Panc1 (cell line): Measurements from ENCODE around the gene AMT. TPM values are rescaled to one million over a fixed set of nuclear protein-coding genes. Genes with fewer than 3 reads are reported as not detected.

Experiments used
- ATAC-seq: fragments of 200-7000 bp; cut with Tn5 transposase; 2 replicates; pipeline ENCODE4 v1.9.1; 2020; ENCODE audit warnings: mild to moderate bottlenecking, moderate library complexity
- BruUV-seq: library from RNA; stranded (reverse); fragments of 400-500 nt; replicated peaks from 2 replicates; lab custom pipeline; 2021; lab: Mats Ljungman, UMichigan
- CTCF ChIA-PET: fragments of 300-600 bp; sonication (Branson Sonifier 250); formaldehyde crosslinking; loops from one replicate; lab custom pipeline; 2022; ENCODE audit warnings: antibody characterized with exemption; lab: Charles Lee
- POLR2A ChIA-PET: fragments of 300-600 bp; sonication (Branson Sonifier 250); formaldehyde crosslinking; loops from one replicate; lab custom pipeline; 2022; ENCODE audit warnings: antibody characterized with exemption; lab: Charles Lee
- DNase-seq: peaks from one replicate; pipeline ENCODE4 v3.0.0-alpha.2; 2010; ENCODE audit warnings: low read depth, low spot score
- H3K27ac ChIP-seq: 2 replicates; pipeline ENCODE4 v1.5.1; 2011; ENCODE audit warnings: mild to moderate bottlenecking, low read length, inconsistent platforms
- H3K27me3 ChIP-seq: fragments of 200-500 bp; sonication (Bioruptor generic); 2 replicates; pipeline ENCODE4 v1.6.0; 2014; ENCODE audit warnings: low read length, inconsistent platforms; ENCODE audit not compliant: control insufficient read depth, insufficient read depth
- H3K36me3 ChIP-seq: fragments of 200-500 bp; sonication (Bioruptor generic); 2 replicates; pipeline ENCODE4 v1.5.1; 2014; ENCODE audit warnings: inconsistent platforms, mild to moderate bottlenecking, low read length, moderate library complexity; ENCODE audit not compliant: control insufficient read depth, insufficient read depth
- H3K4me1 ChIP-seq: 2 replicates; pipeline ENCODE4 v1.5.1; 2011; ENCODE audit warnings: inconsistent platforms, mild to moderate bottlenecking, low read length, moderate library complexity; ENCODE audit not compliant: control insufficient read depth, insufficient read depth
- H3K4me3 ChIP-seq, 2 experiments: 2 replicates each; pipeline ENCODE4 v1.5.1; 2011 to 2012; ENCODE audit warnings: low read depth in 2 of 2, low read length in 2 of 2, mild to moderate bottlenecking in 2 of 2, inconsistent platforms in 1 of 2, moderate library complexity in 1 of 2
- H3K9me3 ChIP-seq: fragments of 200-500 bp; sonication (Bioruptor generic); 2 replicates; pipeline ENCODE4 v1.5.1; 2014; ENCODE audit warnings: low read depth, mild to moderate bottlenecking, inconsistent platforms, low read length, moderate library complexity; ENCODE audit not compliant: control insufficient read depth, insufficient read depth
- CTCF ChIP-seq: fragments of 450-650 bp; IDR thresholded peaks from 2 replicates; pipeline ENCODE4 v1.5.1; 2017; ENCODE audit warnings: mild to moderate bottlenecking
- POLR2AphosphoS5 ChIP-seq: IDR thresholded peaks from 2 replicates; pipeline ENCODE4 v1.6.1; 2012; ENCODE audit warnings: mild to moderate bottlenecking, low read depth, low read length, moderate library complexity
- REST ChIP-seq, 2 experiments: IDR thresholded peaks; 2 replicates each; pipeline ENCODE4 v1.6.1; 2011 to 2012; ENCODE audit warnings: low read depth in 2 of 2, control low read depth in 1 of 2, low read length in 1 of 2, mild to moderate bottlenecking in 1 of 2, moderate library complexity in 1 of 2; ENCODE audit not compliant: insufficient read depth in 1 of 2
- SIN3A ChIP-seq: IDR thresholded peaks from 2 replicates; pipeline ENCODE4 v1.6.1; 2012; ENCODE audit warnings: low read depth, mild to moderate bottlenecking, low read length, moderate library complexity, borderline replicate concordance; ENCODE audit not compliant: insufficient read depth
- TCF7L2 ChIP-seq: IDR thresholded peaks from 2 replicates; pipeline ENCODE4 v1.6.1; 2011; ENCODE audit warnings: mild to moderate bottlenecking, low read depth, low read length, inconsistent platforms
- in situ Hi-C: cut with HindIII; loops from 2 replicates; pipeline ENCODE4 v1.10.0; 2016; ENCODE audit warnings: low sequenced_read_pairs, low pct_unique_long_range_greater_than_20kb
- intact Hi-C: fragments of 100-400 bp; cut with micrococcal nuclease; formaldehyde crosslinking; loops from one replicate; pipeline ENCODE4 v1.10.0; 2022; ENCODE audit not compliant: unreplicated experiment
- total RNA-seq: library from RNA; stranded (reverse); gene quantifications from one replicate; pipeline ENCODE4 v1.2.1, GENCODE V29; 2021; ENCODE audit not compliant: unreplicated experiment

AMT gene
- total RNA-seq, 1 experiment from 2014 or later: 1.1 TPM

DNA sequence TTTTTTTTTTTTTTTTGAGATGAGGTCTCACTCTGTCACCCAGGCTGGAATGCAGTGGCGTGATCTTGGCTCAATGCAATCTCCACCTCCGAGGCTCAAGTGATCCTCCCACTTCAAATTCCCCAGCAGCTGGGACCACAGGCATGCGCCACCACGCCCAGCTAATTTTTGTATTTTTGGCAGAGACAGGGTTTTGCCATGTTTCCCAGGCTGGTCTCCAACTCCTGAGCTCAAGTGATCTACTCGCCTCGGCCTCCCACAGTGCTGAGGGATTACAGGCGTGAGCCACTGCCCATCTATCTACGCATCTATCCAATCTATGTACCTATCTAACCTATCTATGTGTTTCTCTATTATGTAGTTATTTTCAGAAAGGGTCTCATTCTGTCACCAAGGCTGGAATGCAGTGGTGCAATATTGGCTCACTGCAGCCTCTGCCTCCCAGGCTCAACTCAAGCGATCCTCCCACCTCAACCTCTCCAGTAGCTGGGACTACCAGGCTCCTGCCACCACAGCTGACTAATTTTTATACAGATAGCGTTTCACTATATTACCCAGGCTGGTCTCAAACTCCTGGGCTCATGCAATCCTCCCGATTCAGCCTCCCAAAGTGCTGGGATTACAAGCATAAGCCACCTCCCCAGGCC, 43.9 kb downstream of the AMT start:
- no peak for ATAC-seq
- no peak for DNase-seq
- Histone ChIP-seq H3K27me3 (no peaks in the 10 kb centered on the region), H3K4me3 (no peak overlapping the region), H3K27ac (no peak overlapping the region), H3K4me1 (no peaks in the 10 kb centered on the region), H3K9me3 (no peaks in the 10 kb centered on the region; the same call in 1 of the 2 replicates), H3K36me3 (0 out of 2 replicates have a peak, but pooled peaks cover 2% of the 10 kb centered on the region)
- BruUV-seq: no TSS peak
- POLR2A ChIA-PET: no interaction called here
- in situ Hi-C loops (no loop called here), intact Hi-C loops (no loop called here)
- no peak for TF ChIP-seq TCF7L2
- no peak for TF ChIP-seq POLR2AphosphoS5
- no peak for TF ChIP-seq REST (IDR thresholded peaks at IDR 0.05; ENCODE audit: insufficient read depth in 1 of 2, low read depth in 2 of 2, low read length in 1 of 2)
- no peak for TF ChIP-seq SIN3A
- no peak for TF ChIP-seq CTCF
- CTCF ChIA-PET: no interaction called here

DNA sequence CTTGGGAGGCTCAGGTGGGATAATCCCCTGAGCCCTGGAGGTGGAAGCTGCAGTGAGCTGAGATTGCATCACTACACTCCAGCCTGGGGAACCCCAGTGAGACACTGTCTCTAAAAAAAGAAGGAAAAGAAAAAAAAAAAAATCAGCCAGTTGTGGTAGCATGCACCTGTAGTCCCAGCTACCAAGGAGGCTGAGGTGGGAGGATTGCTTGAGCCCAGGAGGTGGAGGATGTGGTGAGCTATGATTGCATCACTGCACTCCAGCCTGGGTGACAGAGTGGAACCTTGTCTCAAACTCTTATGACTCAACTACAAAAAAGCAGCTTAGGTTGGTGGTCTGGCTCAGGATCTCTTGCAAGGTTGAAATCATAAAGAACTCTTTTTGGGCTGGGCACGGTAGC, 44.8 kb downstream of the AMT start:
- Histone ChIP-seq H3K27ac (no peak overlapping the region), H3K27me3 (no peaks in the 10 kb centered on the region), H3K4me1 (no peaks in the 10 kb centered on the region), H3K9me3 (no peaks in the 10 kb centered on the region; the same call in 1 of the 2 replicates), H3K36me3 (0 out of 2 replicates have a peak, but pooled peaks cover 2% of the 10 kb centered on the region), H3K4me3 (no peak overlapping the region)
- TF ChIP-seq POLR2AphosphoS5: no peak
- TF ChIP-seq REST (IDR thresholded peaks at IDR 0.05; ENCODE audit: insufficient read depth in 1 of 2, low read depth in 2 of 2, low read length in 1 of 2): no peak
- TF ChIP-seq CTCF: no peak
- no peak for TF ChIP-seq TCF7L2
- TF ChIP-seq SIN3A: no peak
- no peak for ATAC-seq
- no TSS peak for BruUV-seq
- intact Hi-C loops: no loop called here
- in situ Hi-C loops: no loop called here
- DNase-seq: no peak
- CTCF ChIA-PET: no interaction called here
- POLR2A ChIA-PET: no interaction called here
